Activated gamma-delta T cell treated with Interleukin-2 at 50 U/mL for 16 hours (primary cell): ENCODE data around the gene FNDC3B.

Experiments used
- DNase-seq: peaks from one replicate; pipeline ENCODE4 v3.0.0-alpha.2; 2020

The FNDC3B gene

DNA sequence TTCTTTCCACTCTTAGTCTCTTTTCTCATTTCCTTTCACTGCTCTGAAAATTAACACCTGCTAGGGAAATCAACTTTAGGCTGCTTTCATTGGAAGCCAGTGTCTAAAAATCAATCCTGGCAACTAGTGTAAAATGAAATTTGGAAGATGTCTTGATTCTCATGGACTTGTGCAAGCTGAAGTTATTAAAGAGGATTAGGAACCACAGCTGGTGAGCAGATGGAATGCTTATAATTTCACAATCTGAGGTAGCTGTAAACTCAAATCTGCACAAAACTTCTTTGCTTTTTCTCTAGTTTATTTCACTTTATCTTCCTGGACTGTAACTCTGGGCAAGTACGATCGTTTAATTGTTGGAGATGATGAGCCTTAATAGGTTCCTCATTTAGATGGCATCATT is 233.3 kb downstream of the FNDC3B start:
- DNase-seq: no peak

DNA sequence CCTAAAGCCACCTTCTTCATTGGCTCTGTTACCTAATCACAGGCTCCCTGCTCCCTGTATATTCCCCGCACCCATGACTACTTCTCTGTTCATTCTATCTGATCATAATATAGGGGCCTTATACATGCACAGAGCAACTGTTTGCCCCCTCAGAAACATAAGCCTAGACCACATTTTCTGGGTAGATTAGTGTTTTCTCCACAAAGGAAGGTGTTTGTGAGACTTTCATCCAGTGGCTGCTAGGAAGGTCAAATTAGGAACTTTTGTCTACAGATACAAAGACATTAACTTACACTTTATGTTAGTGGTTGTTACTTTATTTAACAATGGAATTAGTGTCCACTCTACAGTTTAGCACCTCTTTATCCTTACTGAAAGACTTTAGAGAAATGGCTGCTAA is 234.0 kb downstream of the FNDC3B start:
- DNase-seq: no peak

DNA sequence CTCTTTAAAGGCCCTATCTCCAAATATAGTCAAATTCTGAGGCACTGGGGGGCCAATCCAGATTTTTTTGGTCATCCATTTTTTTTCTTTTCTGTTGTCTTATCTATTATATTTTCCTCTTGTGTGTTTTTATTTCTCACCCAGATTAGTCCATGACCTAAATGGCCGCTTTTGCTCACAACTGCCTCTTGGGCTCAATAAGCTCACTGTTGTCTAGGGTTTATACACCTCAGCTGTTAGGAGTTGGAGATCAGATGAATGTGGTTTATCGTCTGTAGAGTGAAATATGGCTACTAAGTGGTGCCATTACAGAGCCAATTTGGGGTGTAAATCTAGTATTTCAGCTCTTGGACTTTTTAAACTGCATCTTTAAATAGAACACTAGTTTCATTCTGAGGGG is 235.5 kb downstream of the FNDC3B start:
- no peak for DNase-seq

DNA sequence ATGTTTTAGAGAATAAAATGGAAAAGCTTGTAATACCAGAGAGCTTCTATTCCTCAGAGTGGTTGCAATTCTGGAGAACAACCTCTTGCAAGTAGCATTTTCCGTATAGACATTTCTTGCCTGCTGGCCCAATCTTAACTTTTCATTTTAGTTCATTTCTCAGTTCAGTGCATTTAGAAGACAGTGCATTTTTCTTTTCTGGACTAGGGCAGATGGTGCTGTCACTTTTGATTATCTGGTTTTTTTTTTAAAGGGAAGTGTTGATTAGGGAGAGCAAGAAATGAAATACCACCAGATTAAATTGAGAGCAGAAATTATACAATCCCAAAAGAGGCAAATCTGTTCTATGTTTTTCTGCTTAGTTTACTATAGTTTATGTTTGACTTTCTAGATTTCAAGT is 236.2 kb downstream of the FNDC3B start:
- DNase-seq: no peak

DNA sequence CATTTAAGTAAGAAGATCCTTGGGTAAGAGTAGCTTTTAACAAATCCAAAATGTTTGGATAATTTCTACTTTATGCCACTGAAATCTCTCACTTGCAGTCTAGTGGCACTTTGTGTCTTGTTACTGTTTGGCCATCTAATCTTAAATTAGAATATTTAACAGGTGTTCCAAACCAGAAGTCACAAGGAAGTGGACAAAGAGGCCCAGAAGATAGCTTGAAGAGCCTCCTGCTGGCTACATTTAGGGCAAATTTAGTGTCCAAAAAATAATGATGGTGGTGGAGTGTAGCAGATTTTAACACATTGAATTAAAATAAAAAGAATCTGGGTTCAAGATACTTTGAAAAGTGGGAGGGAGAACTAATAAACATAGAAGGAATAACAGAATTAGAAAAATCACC is 236.7 kb downstream of the FNDC3B start:
- DNase-seq: no peak

DNA sequence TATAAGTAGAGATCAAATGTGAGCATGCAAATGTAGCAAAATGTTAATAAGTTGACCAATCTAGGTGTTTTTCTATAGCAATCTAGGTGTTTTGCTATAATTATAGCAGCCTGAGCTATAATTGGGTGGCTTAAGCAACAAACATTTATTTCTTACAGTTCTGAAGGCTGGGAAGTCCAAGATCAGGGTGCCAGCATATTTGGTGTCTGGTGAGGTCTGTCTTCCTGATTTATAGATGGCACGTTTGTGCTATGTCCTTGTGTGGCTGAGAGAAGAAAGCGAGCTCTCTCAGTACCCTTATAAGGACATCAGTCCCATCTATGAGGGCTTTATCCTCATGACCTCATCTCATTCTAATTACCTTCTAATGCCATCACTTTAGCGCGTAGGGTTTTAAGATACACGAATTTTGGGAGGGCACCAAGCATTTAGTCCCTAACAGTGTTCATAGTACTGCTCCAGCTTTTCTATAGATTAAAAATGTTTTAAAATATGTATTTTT is 237.8 kb downstream of the FNDC3B start:
- DNase-seq: no peak

DNA sequence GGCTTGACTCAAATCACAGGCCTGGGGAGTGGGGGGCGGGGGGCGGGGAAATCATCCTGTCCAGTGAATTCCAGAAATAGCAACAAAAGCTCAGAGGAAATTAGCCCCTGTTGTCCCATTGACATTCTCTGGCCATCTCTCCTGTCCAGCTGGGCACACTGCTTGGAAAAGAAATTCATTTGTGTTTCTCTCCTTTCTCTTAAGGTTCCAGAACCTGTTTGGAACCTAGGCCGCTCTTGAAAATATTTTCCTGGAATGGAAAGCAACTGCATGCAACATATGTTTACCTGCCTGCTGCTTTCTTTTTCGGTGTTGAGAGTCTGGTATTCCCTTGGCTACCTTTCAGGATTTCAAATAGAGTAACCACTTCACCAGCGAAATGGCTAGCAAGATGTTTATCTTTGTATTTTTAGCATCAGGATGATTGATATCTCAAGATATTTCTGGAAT is 239.8 kb downstream of the FNDC3B start:
- DNase-seq: no peak

DNA sequence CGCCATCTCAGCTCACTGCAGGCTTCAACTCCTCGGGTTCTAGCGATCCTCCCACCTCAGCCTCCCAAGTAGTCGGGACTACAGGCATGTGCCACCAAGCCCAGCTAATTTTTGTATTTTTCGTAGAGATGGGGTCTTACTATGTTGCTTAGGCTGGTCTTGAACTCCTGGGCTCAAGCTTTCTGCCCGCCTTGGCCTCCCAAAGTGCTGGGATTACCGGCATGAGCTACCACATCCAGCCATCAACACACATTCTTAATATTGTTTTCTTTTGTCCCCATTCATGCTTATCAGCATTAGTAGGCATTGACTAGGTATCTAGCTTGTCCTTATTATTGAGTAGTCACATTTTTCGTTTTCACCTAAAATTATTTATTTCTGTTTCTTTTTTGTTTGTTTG is 240.6 kb downstream of the FNDC3B start:
- no peak for DNase-seq

DNA sequence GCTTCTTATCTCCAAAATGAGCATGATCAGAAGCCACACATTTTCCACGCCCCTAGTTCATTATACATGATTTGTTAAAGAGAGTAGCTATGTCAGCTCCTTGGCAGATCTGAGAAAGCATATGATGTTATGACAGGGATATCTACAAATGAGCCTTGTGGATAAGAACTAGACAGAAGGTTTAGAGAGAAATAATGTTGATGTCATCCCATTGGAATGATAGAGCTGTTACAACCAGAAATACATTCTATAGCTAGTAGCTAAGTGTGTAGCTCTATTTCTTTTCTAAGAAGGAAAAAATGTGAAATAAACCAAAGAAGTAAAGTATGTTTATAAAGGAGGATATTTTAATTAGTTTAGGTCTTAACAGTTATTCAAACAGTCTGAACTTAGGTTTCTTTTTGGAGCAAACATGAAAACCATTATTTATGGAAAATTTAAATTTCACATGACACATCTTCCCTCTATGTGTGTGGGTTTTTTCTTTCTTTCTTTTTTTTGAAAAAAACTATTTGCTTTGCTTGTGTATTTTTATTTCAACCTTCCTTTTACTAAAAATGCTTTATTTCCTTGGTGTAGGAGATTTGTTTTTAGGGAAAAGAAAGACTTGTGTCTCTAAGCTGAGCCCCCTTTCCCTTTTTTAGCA is 241.2 kb downstream of the FNDC3B start:
- no peak for DNase-seq

DNA sequence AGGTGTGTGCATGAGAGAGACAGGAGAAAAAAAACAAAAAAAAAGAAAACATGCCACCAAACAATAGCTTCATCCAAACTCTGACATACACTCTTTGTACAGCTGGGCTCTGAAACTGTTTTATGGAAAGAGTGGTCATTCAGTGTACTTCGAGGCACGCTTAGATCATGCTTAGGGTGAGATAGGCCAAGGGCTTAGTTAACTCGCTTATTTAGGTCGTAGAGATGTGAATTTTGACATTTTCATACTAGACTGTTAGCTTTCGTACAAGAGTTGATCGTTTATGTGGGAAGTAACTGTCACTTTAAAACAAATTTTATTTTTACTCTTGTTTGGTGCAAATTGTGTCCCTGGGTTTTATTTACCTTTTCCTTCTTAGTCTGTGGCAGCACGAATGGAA is 242.5 kb downstream of the FNDC3B start:
- no peak for DNase-seq

DNA sequence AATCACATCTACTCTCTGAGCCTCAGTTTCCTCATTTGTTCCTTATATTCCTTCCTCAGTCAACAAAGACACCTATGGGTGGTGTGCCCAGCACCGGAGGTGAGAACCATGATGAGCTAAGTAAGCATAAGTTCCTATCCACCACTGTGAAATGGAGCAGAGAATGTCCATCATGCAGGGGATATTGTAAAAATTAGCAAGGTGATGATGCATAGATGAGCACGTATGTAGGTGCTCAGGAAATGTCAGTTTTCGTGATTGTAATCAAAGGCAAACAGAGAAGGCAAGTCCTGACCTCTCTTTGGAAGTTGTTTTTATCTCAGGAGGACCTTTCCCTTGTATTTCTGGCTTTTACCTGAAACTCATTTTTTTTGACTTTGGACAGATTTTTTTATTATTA is 243.5 kb downstream of the FNDC3B start:
- DNase-seq: no peak

DNA sequence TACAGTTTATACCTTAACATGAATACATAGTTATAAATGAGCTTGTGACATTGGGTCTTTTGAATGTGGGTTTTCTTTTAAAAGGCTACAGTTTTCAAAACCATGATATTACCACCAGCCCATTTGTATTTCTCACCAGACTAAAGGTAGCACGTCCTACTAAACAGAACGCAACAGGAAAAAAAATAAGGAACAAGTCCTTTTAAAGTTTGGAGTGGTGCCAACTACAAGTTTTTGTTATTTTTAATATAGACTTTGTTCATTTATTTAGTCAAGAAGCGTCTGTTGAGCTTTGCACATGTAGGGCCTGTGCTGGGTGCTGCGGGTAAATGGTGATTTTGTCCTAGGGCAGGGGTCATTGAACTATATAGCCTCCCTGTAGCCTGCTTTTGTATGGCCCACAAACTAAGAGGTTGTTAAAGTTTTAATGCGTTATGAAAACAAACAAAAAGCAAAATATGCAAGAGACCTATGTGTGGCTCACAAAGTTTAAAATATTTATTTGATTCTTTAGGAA is 244.5 kb downstream of the FNDC3B start:
- no peak for DNase-seq

DNA sequence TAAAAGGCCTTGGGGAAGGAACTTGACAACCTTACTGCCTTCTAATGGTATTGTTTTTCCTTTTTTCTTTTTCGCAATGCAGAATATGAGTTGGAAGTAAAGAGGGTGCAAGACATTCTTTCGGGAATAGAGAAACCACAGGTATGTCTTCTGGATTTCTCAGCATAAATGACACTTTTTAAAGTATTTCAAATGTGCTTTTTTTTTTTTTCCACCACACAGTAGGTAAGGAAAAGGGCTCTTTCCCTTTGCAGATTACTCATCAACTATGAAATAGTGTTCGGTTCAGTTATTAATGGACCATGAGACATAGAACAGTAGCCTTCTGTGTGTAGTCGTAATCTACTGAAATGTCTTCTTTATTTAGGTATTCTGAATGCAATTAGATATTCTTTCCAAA is 246.5 kb downstream of the FNDC3B start:
- DNase-seq: no peak

DNA sequence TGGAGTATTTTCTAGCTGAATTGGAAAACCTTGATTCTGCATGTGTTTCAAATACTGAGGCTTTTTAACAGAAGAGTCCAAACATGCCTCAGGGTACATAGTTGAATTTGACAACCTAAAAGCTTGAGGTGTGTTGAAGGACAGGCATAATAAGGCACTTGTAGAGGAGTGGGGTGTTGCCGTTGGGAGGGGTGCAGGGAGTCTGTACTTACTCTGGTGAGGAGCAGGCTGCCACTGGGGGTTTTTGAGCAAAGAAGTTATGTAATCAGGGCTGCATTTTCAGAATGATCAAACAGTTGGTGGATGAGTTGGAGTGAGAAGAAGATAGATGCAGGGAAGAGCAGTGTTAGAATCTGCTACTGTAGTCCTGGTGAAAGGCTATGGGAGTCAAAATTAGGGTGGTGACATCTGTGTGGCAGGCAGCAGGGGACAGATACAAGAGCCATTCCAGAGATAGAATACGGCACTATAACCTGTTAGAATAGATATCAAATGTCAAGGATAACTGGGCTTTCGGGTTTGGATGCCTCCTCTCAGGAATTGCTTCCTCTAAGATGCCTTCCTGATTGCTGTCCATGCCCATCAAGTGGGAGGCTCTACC is 247.3 kb downstream of the FNDC3B start:
- no peak for DNase-seq

DNA sequence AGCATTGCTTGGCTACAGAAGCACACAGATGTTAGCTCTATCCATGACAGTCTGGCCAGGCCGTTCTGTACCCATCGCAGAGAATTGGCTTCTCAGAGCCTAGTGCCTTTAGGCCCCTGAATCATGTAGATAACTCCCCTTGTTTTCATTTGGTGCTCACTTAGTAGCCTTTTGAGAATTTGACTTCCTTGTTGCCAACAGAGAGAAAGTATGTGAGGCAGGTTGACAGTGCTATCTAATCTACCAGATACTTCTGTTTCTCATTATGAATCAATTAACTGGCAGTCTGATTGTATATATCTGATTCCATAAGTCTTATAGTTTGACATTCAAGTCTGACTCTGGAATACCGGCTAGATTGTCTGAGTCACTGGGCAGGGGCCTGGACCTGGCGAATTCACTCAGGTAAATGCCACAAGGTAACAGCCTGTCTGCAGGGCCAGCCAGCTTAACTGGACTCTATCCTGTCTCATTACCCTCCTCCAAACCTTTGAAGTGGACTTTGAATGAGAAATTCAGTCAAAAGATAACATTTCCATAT is 248.6 kb downstream of the FNDC3B start:
- no peak for DNase-seq

DNA sequence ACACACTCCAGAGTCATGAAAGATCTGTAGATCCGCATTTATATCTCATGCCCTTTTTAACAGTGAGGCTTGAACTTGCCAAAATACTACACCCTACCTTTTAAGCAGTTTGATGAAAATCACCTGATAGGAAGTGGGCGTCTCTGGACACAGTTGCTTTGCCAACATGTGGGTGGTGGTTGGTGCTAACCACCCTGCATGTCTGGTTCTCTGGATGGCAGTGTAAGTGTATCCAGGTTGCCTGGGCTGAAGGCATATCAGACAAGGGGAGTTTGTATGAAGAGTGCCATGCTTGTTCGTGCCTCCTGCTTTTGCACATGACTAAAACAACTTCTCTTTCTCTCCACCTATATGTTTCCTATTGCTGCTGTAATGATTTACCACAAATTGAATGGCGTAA is 249.3 kb downstream of the FNDC3B start:
- no peak for DNase-seq

DNA sequence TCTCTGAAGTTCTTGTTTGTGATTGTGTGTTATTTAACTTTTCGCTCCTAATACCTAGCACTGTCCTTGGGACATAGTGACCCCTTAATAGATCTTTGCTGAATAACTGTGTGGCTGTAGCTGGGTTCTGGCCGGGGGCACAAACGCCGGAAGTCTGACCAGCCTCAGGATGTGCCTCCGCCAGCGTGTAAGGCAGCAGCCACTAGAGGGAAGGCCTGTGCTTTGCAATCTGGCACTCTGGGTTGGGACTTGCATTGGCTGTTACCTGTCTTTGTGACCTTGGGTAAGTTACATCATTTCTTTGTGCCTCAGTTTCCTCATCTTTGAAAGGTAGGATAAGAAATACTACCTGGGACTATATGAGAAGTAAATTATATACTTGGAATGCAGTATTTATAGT is 250.2 kb downstream of the FNDC3B start:
- DNase-seq: no peak

DNA sequence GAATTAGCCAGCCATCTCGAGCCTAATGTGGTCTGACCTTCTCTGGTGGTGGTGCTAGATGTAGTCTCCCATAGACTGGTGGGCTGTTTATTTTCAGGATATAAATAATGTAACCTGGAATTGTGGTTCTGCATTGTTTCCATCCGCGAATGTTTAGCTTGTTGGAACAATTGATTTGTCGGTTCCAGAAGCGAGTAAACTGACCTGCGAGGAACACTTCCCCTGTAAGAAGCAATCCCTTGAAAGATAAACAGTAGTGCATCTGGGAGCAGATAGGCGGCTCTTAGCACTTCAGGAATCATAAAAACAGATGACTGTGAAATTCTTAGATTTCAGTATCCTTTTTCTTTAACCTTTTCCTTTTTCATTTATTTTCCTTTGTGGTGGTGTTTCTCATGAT is 251.1 kb downstream of the FNDC3B start:
- DNase-seq: no peak

DNA sequence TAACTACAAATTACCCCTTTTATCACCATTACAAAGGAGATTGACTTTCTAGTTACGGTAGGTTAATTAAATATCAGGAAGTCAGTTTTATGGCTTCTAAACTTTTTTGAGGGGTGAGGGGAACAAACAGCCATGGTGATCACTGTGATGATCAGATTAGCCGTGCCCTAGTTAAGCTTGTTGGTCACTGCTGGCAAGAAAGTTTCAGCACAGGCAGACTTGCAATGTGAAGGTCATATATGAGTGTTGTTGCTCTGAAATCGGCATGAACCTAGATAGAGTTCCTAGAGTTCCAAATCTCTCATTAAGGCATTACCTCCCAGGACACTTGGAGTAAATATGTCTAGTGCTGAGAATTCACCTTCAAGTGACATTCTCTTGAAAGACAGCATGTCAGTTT is 252.3 kb downstream of the FNDC3B start:
- DNase-seq: no peak

DNA sequence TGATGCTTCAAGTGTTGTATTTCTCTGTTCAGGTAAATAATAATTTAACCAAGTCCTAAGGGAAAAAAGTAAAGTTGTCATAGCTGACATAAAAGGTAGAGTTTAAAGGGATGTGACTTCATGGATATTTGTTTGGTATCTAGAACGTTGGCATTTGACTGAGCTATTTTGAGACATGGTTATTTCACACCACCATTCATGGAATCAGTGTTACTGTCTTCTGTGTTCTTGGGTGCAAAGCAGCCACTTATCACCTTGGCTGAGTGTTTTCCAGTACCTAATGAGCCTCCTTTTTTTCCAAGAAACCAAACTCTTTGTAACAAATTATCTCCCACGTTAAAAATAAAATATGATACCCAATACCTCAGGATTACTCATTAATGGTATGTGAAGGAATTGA is 253.0 kb downstream of the FNDC3B start:
- no peak for DNase-seq

DNA sequence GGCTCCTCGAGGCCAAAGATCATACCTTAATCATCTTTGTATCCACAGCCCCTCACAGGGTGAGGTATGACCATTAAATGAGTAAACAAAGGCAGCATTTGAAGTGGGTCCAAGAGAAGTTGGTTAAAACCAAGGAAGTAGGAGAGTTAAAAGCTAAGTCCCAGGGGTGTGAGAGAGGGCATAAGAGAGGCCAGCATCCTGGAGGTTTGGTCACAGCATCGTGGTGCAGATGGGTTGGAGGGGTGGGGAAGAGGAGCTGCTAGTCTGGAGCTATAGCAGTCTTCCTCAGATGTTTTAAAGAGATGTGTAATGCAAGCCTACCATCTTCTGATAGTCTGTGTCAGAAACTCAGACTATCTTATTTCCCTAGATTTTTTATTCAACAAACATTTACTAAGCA is 253.7 kb downstream of the FNDC3B start:
- DNase-seq: no peak

DNA sequence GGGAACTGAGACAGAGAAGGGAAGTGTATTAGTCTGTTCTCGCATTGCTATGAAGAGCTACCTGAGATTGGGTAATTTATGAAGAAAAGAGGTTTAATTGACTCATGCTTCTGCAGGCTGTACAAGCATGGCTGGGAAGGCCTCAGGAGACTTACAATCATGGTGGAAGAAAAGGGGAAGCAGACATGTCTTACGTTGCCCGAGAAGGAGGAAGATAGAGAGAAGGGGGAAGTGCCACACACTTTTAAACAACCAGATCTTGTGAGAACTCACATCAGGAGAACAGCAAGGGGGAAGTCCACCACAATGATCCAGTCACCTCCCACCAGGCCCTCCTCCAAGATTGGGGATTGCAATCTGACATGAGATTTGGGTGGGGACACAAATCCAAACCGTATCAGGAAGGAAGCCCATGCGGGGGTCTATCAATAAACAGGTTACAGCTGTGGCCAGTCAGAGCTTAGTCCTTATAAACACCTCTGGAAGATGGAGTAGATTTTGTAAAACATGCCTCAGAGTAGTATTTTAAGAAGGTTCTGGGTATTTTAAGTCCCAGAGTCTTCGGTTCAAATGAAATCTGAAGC is 254.9 kb downstream of the FNDC3B start:
- no peak for DNase-seq

DNA sequence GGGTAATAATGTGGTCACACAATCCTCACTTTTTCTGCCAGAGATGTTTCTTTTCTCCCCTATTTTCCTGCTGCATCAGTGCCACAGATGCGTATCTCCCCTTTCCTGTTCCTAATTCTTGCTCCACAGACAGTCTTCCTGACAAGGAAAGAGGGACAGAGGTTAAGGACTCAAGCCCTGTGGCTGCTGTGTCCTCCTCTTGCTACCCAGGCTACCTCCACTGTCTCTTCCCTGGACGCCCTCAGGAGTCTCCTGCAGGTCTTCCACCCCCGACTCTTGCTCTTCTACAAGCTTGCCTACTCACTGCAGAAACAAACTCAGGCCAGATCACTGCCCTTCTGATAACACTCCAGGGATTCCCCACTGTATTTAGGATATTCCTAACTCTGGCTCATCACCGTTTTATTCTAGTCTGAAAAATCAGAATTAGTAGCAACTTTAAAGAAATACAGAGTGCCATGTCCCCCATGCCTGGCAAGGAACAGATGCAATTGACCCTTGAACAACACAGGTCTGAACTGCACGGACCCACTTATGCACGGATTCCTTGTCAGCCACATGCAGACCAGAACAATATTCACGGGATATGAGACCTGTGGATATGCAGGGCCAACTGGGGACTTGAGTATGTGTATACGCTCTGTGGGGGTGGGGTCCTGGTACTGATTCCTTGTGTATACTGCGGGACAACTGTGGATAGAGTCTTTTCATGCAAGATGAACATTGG is 257.0 kb downstream of the FNDC3B start:
- DNase-seq: no peak

DNA sequence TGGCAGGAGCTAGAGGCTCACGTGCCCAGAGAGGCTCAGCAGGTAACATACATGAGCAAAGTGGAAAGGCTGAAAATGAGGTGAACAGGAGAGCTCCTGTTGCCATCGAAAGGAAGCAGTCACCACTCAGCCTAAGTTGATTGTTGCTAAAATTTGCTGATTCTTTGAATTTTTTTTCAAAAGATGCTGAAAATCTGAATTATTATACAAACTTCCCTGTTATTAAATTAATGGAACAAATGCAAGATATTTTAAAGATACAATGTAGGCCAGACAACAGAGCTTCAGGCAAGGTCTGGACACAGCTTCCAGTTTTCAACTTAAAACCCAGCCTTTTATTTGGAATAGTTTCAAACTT is 257.6 kb downstream of the FNDC3B start:
- DNase-seq: no peak
